ENCODE data around the gene RALGDS. TPM values are rescaled to one million over a fixed set of nuclear protein-coding genes. Genes with fewer than 3 reads are reported as not detected.

Gene RALGDS
- total RNA-seq, 1 experiment from 2014 or later: 36.1 TPM

GRCh38 chr9:133164191-133164590 is 43.2 kb upstream of the RALGDS start:
- intact Hi-C loops (cut with micrococcal nuclease): no loop called here
- Histone ChIP-seq H3K36me3 (ENCODE audit: control insufficient read depth in 1 of 2, insufficient read depth in 2 of 2, low read length in 2 of 2) (no peaks in the 10 kb centered on the region), H3K79me2 (ENCODE audit: insufficient read depth, low read length) (no peaks in the 10 kb centered on the region), H3K9ac (ENCODE audit: low read length) (no peak overlapping the region), H2AFZ (ENCODE audit: low read depth, low read length, poor library complexity, severe bottlenecking) (no peak overlapping the region), H3K9me2 (ENCODE audit: insufficient read depth) (no peaks in the 10 kb centered on the region), H3K4me3 (replicated peaks in 1 of 2; ENCODE audit: low read depth in 1 of 2, low read length in 2 of 2) (no peak overlapping the region), H4K20me1 (ENCODE audit: insufficient read depth) (no peaks in the 10 kb centered on the region), H3K4me1 (ENCODE audit: control insufficient read depth in 1 of 2, insufficient read depth in 2 of 2, low read length in 2 of 2) (0 out of 4 replicates have a peak, but pooled peaks cover 0 to 3% of the 10 kb centered on the region in 2 experiments), H3K9me3 (ENCODE audit: control insufficient read depth in 1 of 2, insufficient read depth in 1 of 2, low read depth in 1 of 2, low read length in 2 of 2) (no peaks in the 10 kb centered on the region), H3K4me2 (ENCODE audit: low read length) (no peak overlapping the region), H3K27me3 (ENCODE audit: insufficient read depth, low read length) (no peaks in the 10 kb centered on the region), H3K27ac (ENCODE audit: low read depth, low read length) (no peak overlapping the region)
- ATAC-seq (no peak), DNase-seq (ENCODE audit: low read depth, low spot score) (no peak)
- TF ChIP-seq MAX (IDR thresholded peaks at IDR 0.05): no peak
- TF ChIP-seq REST (IDR thresholded peaks at IDR 0.05; ENCODE audit: low read depth): no peak
- no peak for TF ChIP-seq ZFX (IDR thresholded peaks at IDR 0.05)
- no peak for TF ChIP-seq POLR2A (IDR thresholded peaks at IDR 0.05; ENCODE audit: borderline replicate concordance, extremely low read depth, insufficient read depth, insufficient read length)
- no peak for TF ChIP-seq EZH2phosphoT487 (IDR thresholded peaks at IDR 0.05; ENCODE audit: borderline replicate concordance)
- TF ChIP-seq TCF7L2 (IDR thresholded peaks at IDR 0.05; ENCODE audit: borderline replicate concordance, extremely low read depth, insufficient read depth, insufficient read length): no peak
- no peak for TF ChIP-seq FOSL1 (IDR thresholded peaks at IDR 0.05; ENCODE audit: low read depth)
- TF ChIP-seq CTCF (IDR thresholded peaks at IDR 0.05 in 2 of 3, conservative IDR thresholded peaks at IDR 0.05 in 1 of 3; ENCODE audit: borderline replicate concordance in 1 of 3, insufficient read depth in 1 of 3, low read depth in 2 of 3, low read length in 2 of 3): no peak
- TF ChIP-seq SRF (IDR thresholded peaks at IDR 0.05; ENCODE audit: low read depth): no peak
- TF ChIP-seq ZNF274 (IDR thresholded peaks at IDR 0.05; ENCODE audit: low read depth, low read length): no peak
- no peak for TF ChIP-seq JUND (IDR thresholded peaks at IDR 0.05)
- no peak for TF ChIP-seq EZH2 (IDR thresholded peaks at IDR 0.05)
- no peak for TF ChIP-seq SIN3A (IDR thresholded peaks at IDR 0.05; ENCODE audit: low read depth)
- TF ChIP-seq POLR2AphosphoS5 (IDR thresholded peaks at IDR 0.05; ENCODE audit: low read depth, low read length): no peak
- no peak for TF ChIP-seq SP1 (IDR thresholded peaks at IDR 0.05; ENCODE audit: low read depth)
- TF ChIP-seq RAD21 (IDR thresholded peaks at IDR 0.05; ENCODE audit: low read depth): no peak
- no peak for TF ChIP-seq EGR1 (IDR thresholded peaks at IDR 0.05; ENCODE audit: low read depth)
- no peak for TF ChIP-seq ATF3 (IDR thresholded peaks at IDR 0.05)
- no peak for TF ChIP-seq CEBPB (IDR thresholded peaks at IDR 0.05; ENCODE audit: low read depth)
- ChIA-PET POLR2A (no interaction called here), RAD21 (ENCODE audit: low non-redundant PET in 1 of 2, low total read pairs in 2 of 2, uncharacterized antibody in 2 of 2, unreplicated experiment in 2 of 2) (no interaction called here), CTCF (no interaction called here)
- BruUV-seq (replicated peaks): no TSS peak
